Natural killer cell (primary cell): ENCODE measurements around the gene CHSY3. TPM values are rescaled to one million over a fixed set of nuclear protein-coding genes. Genes with fewer than 3 reads are reported as not detected.

ENCODE experiments used
- ATAC-seq, 3 donors: fragments of 150-1000 bp in 2 of 3; fragments of 200-7000 bp in 1 of 3; cut with Tn5 transposase; 1 replicate in 1 of 3; 2 replicates in 2 of 3; pipeline ENCODE4 v1.10.0; 2021; ENCODE audit warnings: mild to moderate bottlenecking in 2 of 3, moderate library complexity in 2 of 3
- DNase-seq, 2 donors: peaks; one replicate each; pipeline versions ENCODE4 v3.0.0 to v3.0.0-alpha.2; 2013 to 2021; ENCODE audit warnings: mixed read lengths in 1 of 2
- H3K27ac ChIP-seq: one replicate; pipeline ENCODE4 v1.5.1; 2013; ENCODE audit warnings: mild to moderate bottlenecking, low read length
- H3K27me3 ChIP-seq: one replicate; pipeline ENCODE4 v1.6.1; 2013; ENCODE audit warnings: low read length; ENCODE audit not compliant: control insufficient read depth, insufficient read depth
- H3K36me3 ChIP-seq: one replicate; pipeline ENCODE4 v1.6.1; 2013; ENCODE audit warnings: low read length; ENCODE audit not compliant: control insufficient read depth, insufficient read depth
- H3K4me1 ChIP-seq: one replicate; pipeline ENCODE4 v1.6.1; 2013; ENCODE audit warnings: low read length; ENCODE audit not compliant: control insufficient read depth, insufficient read depth
- H3K4me3 ChIP-seq: one replicate; pipeline ENCODE4 v1.5.1; 2013; ENCODE audit warnings: low read length
- H3K9me3 ChIP-seq: one replicate; pipeline ENCODE4 v1.6.1; 2013; ENCODE audit warnings: low read length; ENCODE audit not compliant: control insufficient read depth, insufficient read depth
- H3K27ac Mint-ChIP-seq, 2 donors: one replicate each; pipeline ENCODE4 v1.8.0; 2022; ENCODE audit warnings: mild to moderate bottlenecking in 2 of 2, mixed read lengths in 2 of 2, moderate library complexity in 1 of 2
- H3K27me3 Mint-ChIP-seq, 2 donors: one replicate each; pipeline ENCODE4 v1.8.0; 2022; ENCODE audit warnings: low read depth in 2 of 2, mixed read lengths in 2 of 2
- H3K36me3 Mint-ChIP-seq: one replicate; pipeline ENCODE4 v1.8.0; 2022; ENCODE audit warnings: mixed read lengths
- H3K4me1 Mint-ChIP-seq, 2 donors: one replicate each; pipeline ENCODE4 v1.8.0; 2022; ENCODE audit warnings: mixed read lengths in 2 of 2
- H3K4me3 Mint-ChIP-seq: one replicate; pipeline ENCODE4 v1.8.0; 2022; ENCODE audit warnings: mild to moderate bottlenecking, moderate library complexity, mixed read lengths
- H3K9me3 Mint-ChIP-seq, 2 donors: one replicate each; pipeline ENCODE4 v1.8.0; 2022; ENCODE audit warnings: mixed read lengths in 2 of 2
- CTCF ChIP-seq: fragments of 200-600 bp; IDR thresholded peaks from one replicate; pipeline ENCODE4 v1.8.0; 2022; ENCODE audit warnings: antibody characterized with exemption
- WGBS: methylation state at CpG from one replicate; pipeline ENCODE4 v1.1.7; 2013; ENCODE audit warnings: missing lambda C conversion rate; ENCODE audit not compliant: insufficient coverage; 5-methylcytosine and 5-hydroxymethylcytosine counted together
- intact Hi-C: fragments of 100-400 bp; cut with micrococcal nuclease; formaldehyde crosslinking; loops from one replicate; pipeline ENCODE4 v1.14.2; 2022
- total RNA-seq, 4 donors: library from RNA; stranded (reverse); fragments of 120-200 nt in 1 of 4; gene quantifications; one replicate each; pipeline versions ENCODE4 v1.2.3 to v1.2.4, GENCODE V29; 2013 to 2022

CHSY3 gene
- total RNA-seq, 3 donors from 2014 or later (not counting 1 experiment from before 2014, with no cell fraction given): 0.18 to 2.3 (median 2.3) TPM

GRCh38 chr5:130017173-130017572 lies 112.9 kb downstream of the CHSY3 start:
- H3K4me1 Mint-ChIP-seq: no peaks in the 10 kb centered on the region
- no peaks in the 10 kb centered on the region for H3K36me3 Mint-ChIP-seq
- no peak for TF ChIP-seq CTCF
- H3K4me3 Mint-ChIP-seq: no peak overlapping the region
- Histone ChIP-seq H3K27me3 (no peaks in the 10 kb centered on the region), H3K4me3 (no peak overlapping the region), H3K4me1 (no peaks in the 10 kb centered on the region), H3K9me3 (no peaks in the 10 kb centered on the region), H3K27ac (no peak overlapping the region), H3K36me3 (no peaks in the 10 kb centered on the region)
- H3K27ac Mint-ChIP-seq: no peak overlapping the region
- ATAC-seq: no peak
- peaks cover 7 to 10% of the 10 kb centered on the region in 2 donors for H3K9me3 Mint-ChIP-seq
- intact Hi-C loops: no loop called here
- no peaks in the 10 kb centered on the region for H3K27me3 Mint-ChIP-seq
- WGBS: 69% methylated on average over 3 of the region's 4 CpGs
- DNase-seq: no peak

- Histone ChIP-seq H3K36me3 (no peaks in the 10 kb centered on the region), H3K4me1 (no peaks in the 10 kb centered on the region), H3K9me3 (no peaks in the 10 kb centered on the region), H3K27me3 (no peaks in the 10 kb centered on the region), H3K4me3 (no peak overlapping the region), H3K27ac (no peak overlapping the region)
- WGBS: 88% methylated on average over 8 of the region's 8 CpGs
- ATAC-seq: no peak
- Mint-ChIP-seq H3K4me3 (no peak overlapping the region), H3K27ac (no peak overlapping the region), H3K9me3 (peaks cover 7 to 10% of the 10 kb centered on the region in 2 donors), H3K36me3 (no peaks in the 10 kb centered on the region), H3K4me1 (no peaks in the 10 kb centered on the region), H3K27me3 (no peaks in the 10 kb centered on the region)
- no peak for TF ChIP-seq CTCF
- DNase-seq: no peak
- intact Hi-C loops: no loop called here
Measured at GRCh38 chr5:130018641-130019040, 114.4 kb downstream of the CHSY3 start.

DNA sequence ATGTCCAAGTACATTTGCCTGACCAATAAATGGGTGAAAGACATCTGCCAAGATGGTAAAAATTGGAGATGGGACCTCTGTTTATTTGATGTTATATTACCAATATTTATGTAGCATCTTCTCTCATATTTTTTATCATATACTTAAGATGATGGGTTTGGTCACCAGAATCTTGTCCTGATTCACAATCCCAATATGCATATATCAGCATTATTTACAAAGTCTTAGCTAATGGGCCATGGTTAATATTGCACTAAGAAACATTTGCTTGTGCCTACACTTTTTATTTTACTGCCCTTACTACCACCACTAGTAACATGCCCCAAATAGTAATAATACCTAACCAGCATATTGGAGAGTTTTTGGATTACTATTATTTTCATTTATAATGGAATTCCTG lies 116.7 kb downstream of the CHSY3 start:
- ATAC-seq (no peak), DNase-seq (no peak)
- Histone ChIP-seq H3K4me3 (no peak overlapping the region), H3K27ac (no peak overlapping the region), H3K36me3 (no peaks in the 10 kb centered on the region), H3K4me1 (no peaks in the 10 kb centered on the region), H3K27me3 (no peaks in the 10 kb centered on the region), H3K9me3 (no peaks in the 10 kb centered on the region)
- intact Hi-C loops: no loop called here
- peaks cover 6 to 7% of the 10 kb centered on the region in 2 donors for H3K9me3 Mint-ChIP-seq
- H3K27ac Mint-ChIP-seq: no peak overlapping the region
- TF ChIP-seq CTCF: no peak
- H3K27me3 Mint-ChIP-seq: no peaks in the 10 kb centered on the region
- H3K4me3 Mint-ChIP-seq: no peak overlapping the region
- H3K36me3 Mint-ChIP-seq: no peaks in the 10 kb centered on the region
- no peaks in the 10 kb centered on the region for H3K4me1 Mint-ChIP-seq

DNA sequence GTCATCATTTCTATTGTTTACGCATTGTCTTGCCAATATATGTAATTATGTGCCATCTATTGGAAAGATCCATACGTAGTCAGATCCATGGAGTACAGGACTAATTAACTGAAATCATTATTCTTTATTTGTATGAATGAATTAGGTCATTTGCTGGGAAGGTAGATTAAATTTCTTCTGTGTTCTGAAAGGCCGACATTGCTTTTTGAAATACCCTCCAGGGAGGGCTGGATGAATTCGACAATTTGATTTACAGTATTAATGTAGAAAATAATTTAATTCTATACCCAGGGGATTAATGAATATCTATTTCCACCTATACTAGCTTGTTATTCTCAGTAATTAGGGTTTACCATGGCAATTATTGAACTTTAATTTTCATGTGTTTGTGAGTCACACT lies 117.6 kb downstream of the CHSY3 start:
- H3K4me3 ChIP-seq: no peak overlapping the region
- no peak overlapping the region for H3K27ac ChIP-seq
- no peaks in the 10 kb centered on the region for H3K27me3 ChIP-seq
- intact Hi-C loops: no loop called here
- no peaks in the 10 kb centered on the region for H3K4me1 Mint-ChIP-seq
- H3K9me3 ChIP-seq: no peaks in the 10 kb centered on the region
- H3K4me1 ChIP-seq: no peaks in the 10 kb centered on the region
- 92% methylated on average over 2 of the region's 4 CpGs for WGBS
- no peak for ATAC-seq
- no peak overlapping the region for H3K4me3 Mint-ChIP-seq
- H3K36me3 ChIP-seq: no peaks in the 10 kb centered on the region
- TF ChIP-seq CTCF: no peak
- no peak for DNase-seq
- H3K9me3 Mint-ChIP-seq: peaks cover 3 to 4% of the 10 kb centered on the region in 2 donors
- no peaks in the 10 kb centered on the region for H3K36me3 Mint-ChIP-seq
- no peak overlapping the region for H3K27ac Mint-ChIP-seq
- H3K27me3 Mint-ChIP-seq: no peaks in the 10 kb centered on the region
